ENCODE results near the gene ANKS1B.
A peak's percentile ranks its signal among the peaks of the same experiment; 100 is the strongest.
"Not testable (repeated sequence)": the region's sequence is repeated elsewhere in the genome, so short reads cannot be mapped to it uniquely, and the experiment has no call there.

Gene ANKS1B

GRCh38 chr12:99004799-99005466 lies 979.8 kb downstream of the ANKS1B start:
- no peak for DNase-seq (ENCODE audit: low read depth)

GRCh38 chr12:99002731-99003130 lies 982.0 kb downstream of the ANKS1B start:
- no peak for DNase-seq (ENCODE audit: low read depth)

DNA sequence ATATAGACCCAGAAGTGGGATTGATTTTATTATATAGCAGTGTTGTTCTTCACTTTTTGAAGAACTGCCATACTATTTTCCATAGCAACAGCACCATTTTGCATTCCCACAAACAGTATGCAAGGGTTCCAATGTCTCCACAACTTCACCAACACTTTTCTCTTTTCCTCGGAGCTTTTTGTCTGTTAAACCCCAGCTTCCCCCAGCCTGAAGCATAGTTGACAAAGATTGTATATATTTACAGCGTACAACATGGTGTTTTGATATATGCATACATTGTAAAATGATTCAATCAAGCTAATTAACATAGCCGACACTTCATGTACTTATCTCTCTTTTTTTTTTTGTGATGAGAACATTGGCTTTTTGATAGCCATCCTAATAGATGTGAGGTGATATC lies 982.6 kb downstream of the ANKS1B start:
- no peak for DNase-seq (ENCODE audit: low read depth)

- no peak for DNase-seq (ENCODE audit: low read depth)
Measured at GRCh38 chr12:98999559-98999958, 985.2 kb downstream of the ANKS1B start.

DNA sequence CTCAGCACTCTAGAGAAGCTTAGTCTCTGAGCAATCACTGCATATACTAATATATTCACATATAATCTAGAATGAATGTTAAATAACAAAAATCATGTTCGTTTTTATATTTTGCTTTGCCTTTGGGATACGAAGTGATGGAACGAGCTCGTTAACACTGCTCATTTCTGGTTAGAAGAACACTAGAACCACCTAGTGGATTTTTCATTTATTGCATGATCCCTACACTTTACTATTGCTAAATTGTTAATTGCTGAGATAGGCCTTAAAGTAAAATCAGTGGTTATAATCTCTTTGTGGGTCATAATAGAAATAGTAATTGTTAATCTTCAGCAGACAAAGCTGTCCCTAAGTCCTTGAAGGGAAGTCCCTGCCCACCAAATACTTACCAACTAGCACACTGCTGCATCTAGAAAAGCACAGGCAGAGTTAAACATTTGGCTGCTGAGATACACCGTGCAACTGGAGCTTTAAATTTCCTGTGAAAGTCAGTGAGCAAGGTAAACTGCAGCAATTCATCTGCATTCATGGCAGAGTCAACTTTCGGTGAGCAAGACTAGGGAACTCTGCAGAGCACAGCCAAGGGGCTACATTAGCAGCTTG lies 985.9 kb downstream of the ANKS1B start:
- DNase-seq (ENCODE audit: low read depth): peak; percentile 35

GRCh38 chr12:98997899-98998298 lies 986.8 kb downstream of the ANKS1B start:
- DNase-seq (ENCODE audit: low read depth): no peak

- DNase-seq (ENCODE audit: low read depth): no peak
Measured at GRCh38 chr12:98990648-98991047, 994.1 kb downstream of the ANKS1B start.

GRCh38 chr12:98985156-98985555 lies 999.6 kb downstream of the ANKS1B start:
- DNase-seq (ENCODE audit: low read depth): no peak

DNA sequence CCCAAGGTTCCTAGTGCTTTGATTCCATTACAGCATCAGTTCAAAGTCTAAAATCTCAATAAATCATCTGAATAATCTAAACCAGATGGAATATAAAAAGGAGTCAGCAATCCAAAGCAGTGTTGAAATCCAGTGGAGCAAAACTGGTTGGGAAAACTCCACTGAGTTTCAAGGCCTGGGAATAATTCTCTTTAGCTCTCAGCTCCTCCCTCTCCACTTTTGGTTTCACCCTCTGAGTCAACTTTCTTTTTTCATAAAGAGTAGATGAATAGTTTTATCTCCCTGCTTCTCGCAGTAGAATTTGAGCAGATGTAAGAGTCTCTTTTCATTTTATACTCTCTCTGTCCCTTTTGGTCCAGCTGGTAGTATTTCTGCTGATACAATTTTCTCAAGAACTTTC lies 1001.1 kb downstream of the ANKS1B start:
- peak; percentile 10 for DNase-seq (ENCODE audit: low read depth)

GRCh38 chr12:98980508-98980907 lies 1004.2 kb downstream of the ANKS1B start:
- no peak for DNase-seq (ENCODE audit: low read depth)

GRCh38 chr12:98977186-98977585 lies 1007.5 kb downstream of the ANKS1B start:
- no peak for DNase-seq (ENCODE audit: low read depth)

DNA sequence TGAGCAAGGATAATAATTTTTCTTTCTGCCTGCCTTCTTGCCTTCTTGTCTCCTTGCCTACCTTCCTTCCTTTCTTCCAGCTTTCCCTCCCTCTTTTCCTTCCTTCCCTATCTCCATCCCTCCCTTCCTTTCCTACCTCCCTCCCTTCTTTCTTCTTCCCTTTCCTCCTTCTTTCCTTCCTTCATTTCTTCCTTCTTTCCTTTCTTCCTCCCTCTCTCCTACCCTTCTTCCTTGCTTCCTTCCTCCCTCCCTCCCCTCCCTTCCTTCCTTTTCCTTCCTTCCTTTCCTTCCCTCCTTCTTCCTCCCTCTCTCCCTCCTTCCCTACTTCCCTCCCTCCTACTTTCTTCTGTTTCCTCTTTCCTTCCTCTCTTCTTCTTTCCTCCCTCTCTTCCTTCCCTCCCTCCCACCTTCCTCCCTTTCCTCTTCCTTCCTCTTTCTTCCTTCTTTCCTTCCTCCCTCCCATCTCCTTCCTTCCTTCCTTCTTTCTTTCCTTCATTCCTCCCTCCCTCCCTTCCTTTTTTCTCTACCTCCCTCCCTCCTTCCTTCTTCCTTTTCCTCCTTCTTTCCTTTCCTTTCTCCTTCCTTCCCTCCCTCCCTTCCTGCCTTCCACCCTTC lies 1009.9 kb downstream of the ANKS1B start:
- DNase-seq (ENCODE audit: low read depth): no peak

DNA sequence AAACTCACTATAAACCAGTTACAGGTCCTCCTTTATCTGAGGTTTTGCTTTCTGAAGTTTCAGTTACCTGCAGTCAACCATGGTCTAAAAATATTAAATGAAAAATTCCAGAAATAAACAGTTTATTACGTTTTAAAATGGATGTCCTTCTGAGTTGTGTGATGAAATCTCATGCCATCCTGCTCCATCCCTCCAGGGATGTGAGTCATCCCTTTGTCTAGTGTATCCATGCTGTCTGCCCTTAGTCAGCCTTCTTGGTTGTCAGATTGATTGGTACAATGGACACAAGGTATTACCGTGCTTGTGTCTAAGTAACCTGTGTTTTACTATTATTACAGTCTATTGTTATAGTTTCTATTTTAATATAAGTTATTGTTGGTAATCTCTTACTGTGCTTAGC lies 1011.3 kb downstream of the ANKS1B start:
- DNase-seq (ENCODE audit: low read depth): peak; percentile 4

DNA sequence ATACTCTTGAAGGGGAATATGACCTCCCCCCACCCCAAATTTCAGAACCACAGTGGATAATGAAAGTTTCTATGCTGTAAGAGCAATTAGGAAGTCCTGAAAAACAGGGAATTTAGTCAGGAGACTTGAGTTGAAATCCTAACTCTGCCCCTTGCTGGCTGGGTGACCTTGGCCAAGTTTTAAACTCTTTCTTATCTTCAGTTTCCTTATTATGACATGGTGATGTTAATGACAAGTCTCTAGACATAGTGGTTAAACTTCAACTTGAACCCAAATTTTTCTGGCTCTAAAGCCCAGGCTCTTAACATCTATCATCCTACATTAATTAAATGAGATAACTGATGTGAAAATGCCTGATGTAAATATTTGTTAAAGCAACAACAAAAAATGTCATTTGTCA lies 1013.8 kb downstream of the ANKS1B start:
- DNase-seq (ENCODE audit: low read depth): no peak

DNA sequence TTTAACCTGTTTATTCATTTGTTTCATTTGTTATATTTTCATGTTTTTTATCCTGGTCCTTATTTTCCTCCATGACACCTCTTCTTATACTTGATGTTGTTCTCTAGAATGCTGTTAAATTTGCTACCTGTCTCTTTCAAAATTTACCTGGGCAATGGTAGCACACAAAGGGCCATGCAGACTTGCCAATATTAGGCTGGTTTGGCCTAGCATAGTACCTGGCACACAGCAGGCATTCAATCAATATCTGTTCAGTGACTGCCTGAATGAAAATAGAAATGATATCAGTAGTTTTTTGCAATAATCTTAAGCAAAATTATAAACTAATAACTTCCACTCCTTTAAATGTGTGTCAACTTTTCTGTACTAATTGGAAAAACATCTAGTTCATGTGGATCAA lies 1014.5 kb downstream of the ANKS1B start:
- no peak for DNase-seq (ENCODE audit: low read depth)

DNA sequence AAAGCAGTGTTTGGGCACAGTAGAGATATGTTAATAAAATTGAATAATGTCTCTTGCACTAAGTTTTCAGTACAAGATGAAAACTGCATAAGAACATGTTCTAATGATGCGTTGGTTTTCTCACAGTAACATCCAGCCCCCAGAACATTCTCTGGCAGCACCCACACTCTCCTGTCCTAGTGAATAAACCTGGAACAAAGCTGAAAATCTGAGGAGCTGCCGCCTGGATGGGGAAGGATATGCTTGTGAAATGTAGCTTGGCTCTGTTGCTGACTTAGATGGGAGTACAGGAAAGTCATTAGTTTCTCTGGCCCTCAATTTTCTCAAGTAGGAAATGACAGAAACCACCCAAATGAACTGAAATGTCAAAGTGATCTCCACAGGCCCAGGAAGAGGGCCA lies 1015.8 kb downstream of the ANKS1B start:
- DNase-seq (ENCODE audit: low read depth): no peak

DNA sequence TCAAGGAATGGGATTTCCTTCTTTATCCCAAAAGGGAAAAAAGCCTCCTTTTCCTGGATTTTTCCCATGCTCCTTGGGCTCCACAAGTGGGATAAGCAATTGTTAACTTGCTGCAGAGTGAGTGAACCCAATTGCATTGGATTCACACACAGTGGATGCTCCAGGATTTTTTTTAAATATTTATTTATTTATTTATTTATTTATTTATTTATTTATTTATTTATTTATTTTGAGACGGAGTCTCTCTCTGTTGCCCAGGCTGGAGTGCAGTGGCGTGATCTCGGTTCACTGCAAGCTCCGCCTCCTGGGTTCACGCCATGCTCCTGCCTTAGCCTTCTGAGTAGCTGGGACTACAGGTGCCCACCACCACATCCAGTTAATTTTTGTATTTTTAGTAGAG lies 1027.6 kb downstream of the ANKS1B start:
- not testable (repeated sequence) for DNase-seq (ENCODE audit: low read depth)

DNA sequence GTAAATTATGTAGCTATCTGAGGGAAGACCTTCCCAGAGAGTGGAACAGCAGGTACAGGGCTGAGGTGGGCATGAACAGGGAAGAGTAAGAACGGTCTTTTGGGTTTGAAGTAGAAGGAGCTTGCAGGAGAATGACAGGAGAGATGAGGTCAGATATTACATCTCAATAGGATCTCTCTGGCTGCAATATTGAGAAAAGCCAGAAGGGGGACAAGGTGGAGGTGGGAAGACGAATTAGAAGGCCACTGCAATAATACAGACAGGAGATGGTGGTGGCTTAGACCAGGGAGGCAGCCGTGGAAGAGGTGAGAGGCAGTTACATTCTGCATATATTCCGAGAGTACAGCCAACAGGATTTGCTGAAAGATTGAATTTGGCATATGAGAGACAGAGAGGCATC lies 1029.5 kb downstream of the ANKS1B start:
- DNase-seq (ENCODE audit: low read depth): no peak

- no peak for DNase-seq (ENCODE audit: low read depth)
Measured at GRCh38 chr12:98954506-98954905, 1030.2 kb downstream of the ANKS1B start.

DNA sequence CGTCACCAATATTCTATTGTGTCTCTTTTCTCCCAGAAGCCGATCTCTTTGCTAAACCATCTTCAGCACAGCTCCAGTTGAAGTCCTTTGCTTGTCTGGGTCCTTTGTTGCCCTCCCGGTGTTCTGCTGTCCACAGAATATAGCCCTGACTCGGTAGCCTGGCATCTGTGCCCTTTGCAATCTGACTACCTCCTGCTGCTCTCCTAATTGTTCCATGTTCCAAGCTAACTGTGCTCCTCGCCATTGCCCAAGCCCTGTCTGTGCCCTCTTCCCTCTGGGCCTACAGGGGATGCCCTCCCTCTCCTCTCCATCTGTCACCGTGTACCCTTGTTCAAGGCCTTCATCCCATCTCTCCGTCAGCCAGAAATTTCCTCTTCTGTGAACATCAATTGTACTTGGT lies 1033.3 kb downstream of the ANKS1B start:
- no peak for DNase-seq (ENCODE audit: low read depth)

- DNase-seq (ENCODE audit: low read depth): no peak
Measured at GRCh38 chr12:98948343-98948949, 1036.3 kb downstream of the ANKS1B start.

- DNase-seq (ENCODE audit: low read depth): no peak
Measured at GRCh38 chr12:98945864-98946263, 1038.9 kb downstream of the ANKS1B start.

DNA sequence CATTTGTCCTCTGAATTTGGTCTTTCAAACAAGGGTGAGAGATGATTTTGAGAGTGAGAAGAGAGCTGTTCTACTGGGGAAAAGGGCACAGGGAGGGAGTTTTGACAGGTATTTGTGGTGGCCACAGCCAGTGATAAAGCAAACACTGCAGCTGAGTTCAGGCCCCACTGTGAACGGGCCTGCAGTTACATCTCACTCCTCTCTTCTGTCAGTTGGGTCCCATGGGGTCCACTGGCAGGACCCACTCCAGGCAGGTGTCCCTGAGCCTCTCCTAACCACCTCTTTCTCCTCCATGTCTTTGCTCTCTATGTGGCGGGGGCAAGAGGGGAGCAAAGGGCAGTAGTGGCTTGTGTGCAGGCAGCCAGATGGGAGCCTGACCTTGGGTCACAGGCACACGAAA lies 1044.8 kb downstream of the ANKS1B start:
- DNase-seq (ENCODE audit: low read depth): no peak

All from stromal cell of bone marrow (primary cell).